C4-2B (cell line): Measurements from ENCODE around the gene DSC1.

Experiments used
- CTCF ChIP-seq: fragments of 450-650 bp; conservative IDR thresholded peaks from 2 replicates; pipeline ENCODE4 v1.5.1; 2017; ENCODE audit warnings: mild to moderate bottlenecking
- ZFX ChIP-seq: fragments of 450-650 bp; IDR thresholded peaks from 2 replicates; pipeline ENCODE4 v1.6.1; 2017

DNA sequence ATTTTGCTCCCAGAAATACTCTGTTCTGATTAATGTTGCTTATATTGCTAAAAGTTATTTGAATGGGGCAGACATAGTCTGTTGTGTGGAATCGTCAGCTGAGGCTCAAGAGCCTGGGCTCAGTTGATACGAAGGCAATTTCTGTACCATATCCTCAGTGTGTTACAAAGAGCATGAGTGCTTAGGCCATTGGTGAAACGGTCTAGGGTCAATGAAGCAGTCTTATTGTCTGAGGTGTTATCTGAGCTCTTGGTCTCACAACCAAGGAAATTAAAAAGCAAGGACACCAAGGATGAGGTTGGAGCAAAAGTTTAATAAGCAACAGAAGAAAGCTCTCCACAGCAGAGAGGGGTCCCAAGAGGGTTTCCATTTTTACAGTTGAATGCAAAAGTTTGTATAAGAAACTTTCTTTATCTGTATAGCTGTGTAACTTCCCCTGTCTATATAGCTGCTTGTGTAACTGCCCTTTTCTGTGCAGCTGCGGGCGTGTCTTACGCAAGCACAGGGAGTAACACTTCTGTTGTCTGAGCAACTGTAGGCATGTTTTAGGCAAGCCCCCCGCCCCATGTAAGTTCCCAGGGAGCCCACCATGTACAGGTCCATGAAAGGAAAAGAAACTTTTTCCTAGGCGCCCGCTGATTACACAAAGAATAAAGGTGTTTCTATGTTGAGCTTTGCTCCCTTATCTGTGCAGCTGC lies 40.6 kb upstream of the DSC1 start:
- no peak for TF ChIP-seq CTCF
- no peak for TF ChIP-seq ZFX
